Calu3 (cell line): ENCODE measurements around the gene TMPRSS11F. TPM values are rescaled to one million over a fixed set of nuclear protein-coding genes. Genes with fewer than 3 reads are reported as not detected.

Source experiments
- BruUV-seq: library from RNA; stranded (reverse); fragments of 400-500 nt; replicated peaks from 2 replicates; lab custom pipeline; 2021; lab: Mats Ljungman, UMichigan
- CTCF ChIA-PET: fragments of 300-600 bp; sonication (Branson Sonifier 250); formaldehyde crosslinking; loops from one replicate; lab custom pipeline; 2022; ENCODE audit warnings: antibody characterized with exemption; lab: Charles Lee
- DNase-seq: peaks from one replicate; pipeline ENCODE4 v3.0.0; 2022
- H3K27ac Mint-ChIP-seq: one replicate; pipeline ENCODE4 v1.8.0; 2022; ENCODE audit warnings: mixed read lengths; ENCODE audit not compliant: unreplicated experiment
- H3K27me3 Mint-ChIP-seq: one replicate; pipeline ENCODE4 v1.8.0; 2022; ENCODE audit warnings: mixed read lengths; ENCODE audit not compliant: unreplicated experiment
- H3K36me3 Mint-ChIP-seq: one replicate; pipeline ENCODE4 v1.8.0; 2022; ENCODE audit warnings: mild to moderate bottlenecking, moderate library complexity, mixed read lengths; ENCODE audit not compliant: insufficient read depth, unreplicated experiment
- H3K4me1 Mint-ChIP-seq: one replicate; pipeline ENCODE4 v1.8.0; 2022; ENCODE audit warnings: mild to moderate bottlenecking, low read depth, mixed read lengths; ENCODE audit not compliant: unreplicated experiment
- H3K4me3 Mint-ChIP-seq: one replicate; pipeline ENCODE4 v1.8.0; 2022; ENCODE audit warnings: mild to moderate bottlenecking, low read depth, moderate library complexity, mixed read lengths; ENCODE audit not compliant: unreplicated experiment
- H3K9me3 Mint-ChIP-seq: one replicate; pipeline ENCODE4 v1.8.0; 2022; ENCODE audit warnings: low read depth, mixed read lengths; ENCODE audit not compliant: unreplicated experiment
- intact Hi-C: fragments of 100-400 bp; cut with micrococcal nuclease; formaldehyde crosslinking; loops from one replicate; pipeline ENCODE4 v1.10.0; 2022; ENCODE audit not compliant: unreplicated experiment
- total RNA-seq: library from RNA; stranded (reverse); gene quantifications from 2 replicates; pipeline ENCODE4 v1.2.3, GENCODE V29; 2022
- TF ChIP-seq, protein P1 (sequence below): fragments of 200-600 bp; IDR thresholded peaks from one replicate; pipeline ENCODE4 v1.8.0; 2022; ENCODE audit warnings: antibody characterized with exemption; ENCODE audit not compliant: unreplicated experiment

TMPRSS11F gene
- total RNA-seq, 1 experiment from 2014 or later: not detected

DNA sequence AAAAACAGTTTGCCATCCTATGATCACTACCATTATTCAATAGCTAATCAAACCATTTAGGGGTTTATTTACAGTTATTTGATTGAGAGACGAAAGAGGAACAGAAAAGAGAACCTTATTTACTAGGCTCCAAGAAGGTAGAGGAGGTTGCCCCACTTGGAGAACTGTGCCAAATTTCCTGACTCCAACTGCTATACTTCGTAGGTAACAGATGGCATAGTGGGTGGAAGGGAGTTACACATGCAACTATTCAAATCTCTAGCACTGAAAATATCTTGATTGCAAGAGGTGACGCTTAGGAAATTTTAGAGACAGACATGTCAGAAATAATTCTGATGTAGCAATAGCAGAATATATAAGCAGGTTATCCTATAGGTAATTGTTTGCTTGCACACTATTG lies 38.0 kb upstream of the TMPRSS11F start:
- Mint-ChIP-seq H3K36me3 (no peaks in the 10 kb centered on the region), H3K27me3 (no peaks in the 10 kb centered on the region), H3K4me3 (no peak overlapping the region), H3K4me1 (no peaks in the 10 kb centered on the region), H3K27ac (no peak overlapping the region), H3K9me3 (no peaks in the 10 kb centered on the region)
- BruUV-seq: no TSS peak
- CTCF ChIA-PET: no interaction called here
- intact Hi-C loops: no loop called here
- TF ChIP-seq, protein P1, sequence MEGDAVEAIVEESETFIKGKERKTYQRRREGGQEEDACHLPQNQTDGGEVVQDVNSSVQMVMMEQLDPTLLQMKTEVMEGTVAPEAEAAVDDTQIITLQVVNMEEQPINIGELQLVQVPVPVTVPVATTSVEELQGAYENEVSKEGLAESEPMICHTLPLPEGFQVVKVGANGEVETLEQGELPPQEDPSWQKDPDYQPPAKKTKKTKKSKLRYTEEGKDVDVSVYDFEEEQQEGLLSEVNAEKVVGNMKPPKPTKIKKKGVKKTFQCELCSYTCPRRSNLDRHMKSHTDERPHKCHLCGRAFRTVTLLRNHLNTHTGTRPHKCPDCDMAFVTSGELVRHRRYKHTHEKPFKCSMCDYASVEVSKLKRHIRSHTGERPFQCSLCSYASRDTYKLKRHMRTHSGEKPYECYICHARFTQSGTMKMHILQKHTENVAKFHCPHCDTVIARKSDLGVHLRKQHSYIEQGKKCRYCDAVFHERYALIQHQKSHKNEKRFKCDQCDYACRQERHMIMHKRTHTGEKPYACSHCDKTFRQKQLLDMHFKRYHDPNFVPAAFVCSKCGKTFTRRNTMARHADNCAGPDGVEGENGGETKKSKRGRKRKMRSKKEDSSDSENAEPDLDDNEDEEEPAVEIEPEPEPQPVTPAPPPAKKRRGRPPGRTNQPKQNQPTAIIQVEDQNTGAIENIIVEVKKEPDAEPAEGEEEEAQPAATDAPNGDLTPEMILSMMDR: no peak
- DNase-seq: no peak

DNA sequence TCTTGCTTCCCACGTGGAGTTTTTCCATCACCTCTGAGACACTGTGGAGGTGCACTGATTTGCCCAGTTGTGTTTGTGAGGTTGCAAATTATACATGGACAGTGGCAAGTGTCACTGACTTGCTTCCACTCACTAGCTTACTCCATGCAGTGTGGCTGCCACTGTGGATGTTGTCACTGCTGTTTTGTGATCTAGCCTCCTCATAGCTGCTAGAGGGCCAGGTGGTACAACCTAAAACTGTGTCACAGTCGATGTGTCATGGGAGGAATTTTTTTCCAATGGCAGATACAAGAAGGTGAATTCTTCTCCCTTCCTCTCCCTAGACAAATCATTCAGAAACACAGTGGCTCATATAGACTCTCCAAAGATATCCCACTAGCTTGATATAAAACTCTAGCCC lies 37.5 kb upstream of the TMPRSS11F start:
- no peak overlapping the region for H3K4me3 Mint-ChIP-seq
- no TSS peak for BruUV-seq
- TF ChIP-seq, protein P1: no peak
- intact Hi-C loops: no loop called here
- no peaks in the 10 kb centered on the region for H3K36me3 Mint-ChIP-seq
- H3K9me3 Mint-ChIP-seq: no peaks in the 10 kb centered on the region
- no peak for DNase-seq
- H3K27ac Mint-ChIP-seq: no peak overlapping the region
- H3K27me3 Mint-ChIP-seq: no peaks in the 10 kb centered on the region
- no peaks in the 10 kb centered on the region for H3K4me1 Mint-ChIP-seq
- CTCF ChIA-PET: no interaction called here

DNA sequence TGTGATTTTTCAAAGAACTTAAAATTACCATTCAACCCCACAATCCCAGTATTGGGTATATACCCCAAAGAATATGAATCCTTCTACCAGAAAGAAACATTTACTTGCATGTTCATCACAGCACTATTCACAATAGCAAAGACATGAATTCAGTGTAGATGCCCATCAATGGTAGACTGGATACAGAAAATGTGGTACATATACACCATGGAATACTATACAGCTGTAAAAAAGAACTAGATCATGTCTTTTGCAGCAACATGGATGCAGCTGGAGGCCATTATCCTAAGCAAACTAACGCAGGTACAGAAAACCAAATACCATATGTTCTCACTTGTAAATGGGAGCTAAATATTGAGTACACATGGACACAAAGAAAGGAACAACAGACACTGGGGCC lies 34.1 kb upstream of the TMPRSS11F start:
- H3K36me3 Mint-ChIP-seq: no peaks in the 10 kb centered on the region
- intact Hi-C loops: no loop called here
- no peaks in the 10 kb centered on the region for H3K4me1 Mint-ChIP-seq
- DNase-seq: no peak
- H3K27me3 Mint-ChIP-seq: no peaks in the 10 kb centered on the region
- CTCF ChIA-PET: interaction anchor here (0.6 to 1.3 kb wide), 2 partner anchors 238 to 364 kb away, joined by 3 to 8 read pairs; no protein-coding TSS in a partner anchor
- BruUV-seq: no TSS peak
- no peaks in the 10 kb centered on the region for H3K9me3 Mint-ChIP-seq
- no peak overlapping the region for H3K27ac Mint-ChIP-seq
- TF ChIP-seq, protein P1: no peak
- H3K4me3 Mint-ChIP-seq: no peak overlapping the region

DNA sequence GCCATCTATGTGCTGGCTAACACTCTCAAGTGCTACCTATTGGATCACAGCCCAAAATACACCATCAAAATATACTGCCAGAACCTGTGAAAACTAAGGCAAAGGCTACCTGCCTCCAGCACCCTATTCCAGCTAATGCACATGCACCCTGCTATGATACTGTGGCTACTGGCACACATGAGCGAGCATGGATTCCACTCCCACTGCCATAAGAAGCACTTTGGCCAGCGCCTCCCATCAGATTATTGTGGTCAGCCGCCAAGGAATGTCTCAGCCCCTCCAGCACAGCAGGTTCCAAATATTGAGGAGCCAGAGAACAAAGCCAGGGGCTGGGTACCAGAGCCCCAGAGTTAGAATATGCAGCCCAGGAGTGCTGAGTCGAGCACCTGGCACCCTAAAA lies 32.5 kb upstream of the TMPRSS11F start:
- no TSS peak for BruUV-seq
- DNase-seq: no peak
- no peaks in the 10 kb centered on the region for H3K9me3 Mint-ChIP-seq
- no peaks in the 10 kb centered on the region for H3K36me3 Mint-ChIP-seq
- no peaks in the 10 kb centered on the region for H3K27me3 Mint-ChIP-seq
- CTCF ChIA-PET: no interaction called here
- no peak overlapping the region for H3K4me3 Mint-ChIP-seq
- intact Hi-C loops: no loop called here
- H3K4me1 Mint-ChIP-seq: no peaks in the 10 kb centered on the region
- TF ChIP-seq, protein P1: no peak
- no peak overlapping the region for H3K27ac Mint-ChIP-seq
